PC-3 (cell line): ENCODE measurements around the gene ATP13A5.

Experiments used
- EZH2 ChIP-seq: fragments of 300-600 bp; sonication (generic); IDR thresholded peaks from one replicate; pipeline ENCODE4 v1.6.1; 2017; ENCODE audit warnings: antibody characterized with exemption, mild to moderate bottlenecking, low read length; ENCODE audit not compliant: unreplicated experiment
- EZH2phosphoT487 ChIP-seq: fragments of 300-600 bp; sonication (generic); IDR thresholded peaks from 2 replicates; pipeline ENCODE4 v1.6.1; 2018; ENCODE audit warnings: mild to moderate bottlenecking, antibody characterized with exemption, low read length, borderline replicate concordance
- TF ChIP-seq, protein P1 (sequence below): fragments of 300-600 bp; sonication (generic); conservative IDR thresholded peaks from 2 replicates; pipeline ENCODE4 v1.5.1; 2017; ENCODE audit warnings: antibody characterized with exemption, low read depth, mild to moderate bottlenecking, low read length

DNA sequence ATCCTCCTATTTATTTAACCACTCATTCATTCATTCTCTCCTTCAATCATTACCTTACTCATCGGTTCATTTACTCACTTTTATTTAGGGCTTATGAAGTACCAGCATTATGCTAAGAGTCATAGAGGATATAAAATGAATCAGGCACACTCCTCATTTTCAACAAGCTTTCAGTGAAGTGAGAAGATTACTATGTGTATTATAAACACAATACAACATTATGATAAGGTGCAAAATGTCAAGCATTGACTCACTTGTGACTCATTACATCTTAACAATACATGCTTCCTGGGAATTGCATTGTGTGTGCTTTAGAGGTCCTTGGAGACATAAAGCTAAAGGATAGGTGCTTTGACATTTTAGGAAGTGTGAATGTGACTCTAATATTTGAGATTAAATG, 77.1 kb downstream of the ATP13A5 start:
- no peak for TF ChIP-seq EZH2
- TF ChIP-seq, protein P1, sequence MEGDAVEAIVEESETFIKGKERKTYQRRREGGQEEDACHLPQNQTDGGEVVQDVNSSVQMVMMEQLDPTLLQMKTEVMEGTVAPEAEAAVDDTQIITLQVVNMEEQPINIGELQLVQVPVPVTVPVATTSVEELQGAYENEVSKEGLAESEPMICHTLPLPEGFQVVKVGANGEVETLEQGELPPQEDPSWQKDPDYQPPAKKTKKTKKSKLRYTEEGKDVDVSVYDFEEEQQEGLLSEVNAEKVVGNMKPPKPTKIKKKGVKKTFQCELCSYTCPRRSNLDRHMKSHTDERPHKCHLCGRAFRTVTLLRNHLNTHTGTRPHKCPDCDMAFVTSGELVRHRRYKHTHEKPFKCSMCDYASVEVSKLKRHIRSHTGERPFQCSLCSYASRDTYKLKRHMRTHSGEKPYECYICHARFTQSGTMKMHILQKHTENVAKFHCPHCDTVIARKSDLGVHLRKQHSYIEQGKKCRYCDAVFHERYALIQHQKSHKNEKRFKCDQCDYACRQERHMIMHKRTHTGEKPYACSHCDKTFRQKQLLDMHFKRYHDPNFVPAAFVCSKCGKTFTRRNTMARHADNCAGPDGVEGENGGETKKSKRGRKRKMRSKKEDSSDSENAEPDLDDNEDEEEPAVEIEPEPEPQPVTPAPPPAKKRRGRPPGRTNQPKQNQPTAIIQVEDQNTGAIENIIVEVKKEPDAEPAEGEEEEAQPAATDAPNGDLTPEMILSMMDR = no peak
- TF ChIP-seq EZH2phosphoT487 = no peak
